Osteoblast (primary cell): ENCODE measurements around the gene OPCML. TPM values are rescaled to one million over a fixed set of nuclear protein-coding genes. Genes with fewer than 3 reads are reported as not detected.

Source experiments
- DNase-seq: peaks from one replicate; pipeline ENCODE4 v3.0.0; 2011; ENCODE audit warnings: low spot score, mixed read lengths; ENCODE audit not compliant: insufficient read length; ENCODE audit errors: missing footprints
- H2AFZ ChIP-seq: 2 replicates; pipeline ENCODE4 v1.6.0; 2011; ENCODE audit warnings: mild to moderate bottlenecking, low read length
- H3K27ac ChIP-seq: 2 replicates; pipeline ENCODE4 v1.5.1; 2011; ENCODE audit warnings: mild to moderate bottlenecking, low read depth, low read length, moderate library complexity
- H3K27me3 ChIP-seq: 2 replicates; pipeline ENCODE4 v1.6.0; 2012; ENCODE audit warnings: mild to moderate bottlenecking, control low read depth, inconsistent platforms, low read length, moderate library complexity; ENCODE audit not compliant: insufficient read depth
- H3K36me3 ChIP-seq: 2 replicates; pipeline ENCODE4 v1.5.1; 2011; ENCODE audit warnings: mild to moderate bottlenecking, low read length, control low read depth, moderate library complexity; ENCODE audit not compliant: insufficient read depth
- H3K4me1 ChIP-seq: 2 replicates; pipeline ENCODE4 v1.5.1; 2011; ENCODE audit warnings: mild to moderate bottlenecking, low read length, control low read depth, moderate library complexity; ENCODE audit not compliant: insufficient read depth
- H3K4me2 ChIP-seq: 2 replicates; pipeline ENCODE4 v1.6.0; 2011; ENCODE audit warnings: mild to moderate bottlenecking, low read length; ENCODE audit not compliant: insufficient read depth
- H3K4me3 ChIP-seq: fragments of 200-600 bp; sonication (generic); 3 replicates; pipeline ENCODE4 v1.5.1; 2012; ENCODE audit warnings: mild to moderate bottlenecking, low read length, inconsistent platforms; ENCODE audit not compliant: insufficient read depth
- H3K79me2 ChIP-seq: 2 replicates; pipeline ENCODE4 v1.6.0; 2012; ENCODE audit warnings: mild to moderate bottlenecking, low read length, control low read depth, inconsistent platforms; ENCODE audit not compliant: insufficient read depth
- H3K9me3 ChIP-seq: 2 replicates; pipeline ENCODE4 v1.5.1; 2011; ENCODE audit warnings: low read depth, low read length, control low read depth
- H4K20me1 ChIP-seq: 2 replicates; pipeline ENCODE4 v1.6.0; 2012; ENCODE audit warnings: mild to moderate bottlenecking, low read length, control low read depth; ENCODE audit not compliant: insufficient read depth
- total RNA-seq: library from RNA; depleted of rRNA; stranded (reverse); fragments of >200 nt; gene quantifications from 2 replicates; pipeline ENCODE4 v1.2.3, GENCODE V29; 2012
- TF ChIP-seq, protein P1 (sequence below): IDR thresholded peaks from 2 replicates; pipeline ENCODE4 v1.5.1; 2011; ENCODE audit warnings: mild to moderate bottlenecking, low read depth, low read length, moderate library complexity; ENCODE audit errors: extremely low read depth

Gene OPCML
- total RNA-seq, 1 donor = 0.36 TPM

- no peaks in the 10 kb centered on the region for H3K27me3 ChIP-seq
- H3K4me2 ChIP-seq = no peak overlapping the region
- no peaks in the 10 kb centered on the region for H3K36me3 ChIP-seq
- no peaks in the 10 kb centered on the region for H3K79me2 ChIP-seq
- H3K9me3 ChIP-seq = no peaks in the 10 kb centered on the region
- no peak overlapping the region for H3K4me3 ChIP-seq
- H3K4me1 ChIP-seq = no peaks in the 10 kb centered on the region
- H4K20me1 ChIP-seq = no peaks in the 10 kb centered on the region
- no peak overlapping the region for H3K27ac ChIP-seq
- no peak overlapping the region for H2AFZ ChIP-seq
- DNase-seq = no peak
- TF ChIP-seq, protein P1, sequence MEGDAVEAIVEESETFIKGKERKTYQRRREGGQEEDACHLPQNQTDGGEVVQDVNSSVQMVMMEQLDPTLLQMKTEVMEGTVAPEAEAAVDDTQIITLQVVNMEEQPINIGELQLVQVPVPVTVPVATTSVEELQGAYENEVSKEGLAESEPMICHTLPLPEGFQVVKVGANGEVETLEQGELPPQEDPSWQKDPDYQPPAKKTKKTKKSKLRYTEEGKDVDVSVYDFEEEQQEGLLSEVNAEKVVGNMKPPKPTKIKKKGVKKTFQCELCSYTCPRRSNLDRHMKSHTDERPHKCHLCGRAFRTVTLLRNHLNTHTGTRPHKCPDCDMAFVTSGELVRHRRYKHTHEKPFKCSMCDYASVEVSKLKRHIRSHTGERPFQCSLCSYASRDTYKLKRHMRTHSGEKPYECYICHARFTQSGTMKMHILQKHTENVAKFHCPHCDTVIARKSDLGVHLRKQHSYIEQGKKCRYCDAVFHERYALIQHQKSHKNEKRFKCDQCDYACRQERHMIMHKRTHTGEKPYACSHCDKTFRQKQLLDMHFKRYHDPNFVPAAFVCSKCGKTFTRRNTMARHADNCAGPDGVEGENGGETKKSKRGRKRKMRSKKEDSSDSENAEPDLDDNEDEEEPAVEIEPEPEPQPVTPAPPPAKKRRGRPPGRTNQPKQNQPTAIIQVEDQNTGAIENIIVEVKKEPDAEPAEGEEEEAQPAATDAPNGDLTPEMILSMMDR = no peak
Measured at GRCh38 chr11:133524488-133524887, 7.8 kb downstream of the OPCML start.

DNA sequence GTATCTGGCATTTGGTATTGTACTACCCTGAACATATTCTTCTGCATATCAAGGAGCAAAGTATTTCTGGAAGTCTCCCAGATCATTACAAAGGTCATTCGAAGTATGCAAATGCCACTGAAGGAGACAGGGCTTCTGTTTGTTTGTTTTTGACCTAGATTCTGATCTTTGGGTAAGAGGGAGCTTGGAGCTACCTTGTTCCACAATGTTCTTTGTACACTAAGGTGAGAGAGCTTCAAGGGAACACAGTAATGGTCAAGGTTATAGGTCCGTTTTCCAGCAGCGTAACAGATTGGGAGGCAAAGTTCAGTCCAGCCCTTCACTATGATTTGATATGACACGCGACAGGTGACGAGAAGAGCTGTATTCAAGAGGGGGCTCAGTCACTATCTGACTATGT is 10.0 kb downstream of the OPCML start:
- H4K20me1 ChIP-seq = no peaks in the 10 kb centered on the region
- H3K27ac ChIP-seq = no peak overlapping the region
- H3K4me2 ChIP-seq = no peak overlapping the region
- H3K9me3 ChIP-seq = no peaks in the 10 kb centered on the region
- TF ChIP-seq, protein P1 = no peak
- H3K79me2 ChIP-seq = no peaks in the 10 kb centered on the region
- no peak for DNase-seq
- H3K4me1 ChIP-seq = no peaks in the 10 kb centered on the region
- no peak overlapping the region for H2AFZ ChIP-seq
- no peak overlapping the region for H3K4me3 ChIP-seq
- no peaks in the 10 kb centered on the region for H3K27me3 ChIP-seq
- H3K36me3 ChIP-seq = no peaks in the 10 kb centered on the region

DNA sequence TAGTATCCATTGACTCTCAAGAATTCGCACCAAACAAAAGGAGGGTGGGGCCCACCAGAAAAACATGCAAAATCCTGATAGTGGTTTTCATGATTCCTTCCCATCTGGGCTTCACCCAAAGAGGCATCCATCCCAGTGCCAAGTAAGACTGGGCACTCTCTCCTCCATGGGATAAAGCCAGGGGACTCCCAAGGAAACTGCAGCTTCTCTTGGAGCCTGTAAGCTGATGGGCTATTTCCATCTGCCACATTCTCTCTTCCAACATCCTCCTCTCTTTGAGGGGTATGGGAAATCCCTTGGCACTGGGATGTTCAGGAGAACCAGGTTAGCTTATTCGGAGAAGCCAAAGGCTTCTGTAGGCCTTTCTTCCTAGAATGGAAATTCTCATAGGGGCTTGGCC is 10.8 kb downstream of the OPCML start:
- Histone ChIP-seq H3K4me3 (no peak overlapping the region), H2AFZ (no peak overlapping the region), H3K27me3 (no peaks in the 10 kb centered on the region), H3K36me3 (no peaks in the 10 kb centered on the region), H3K4me2 (no peak overlapping the region), H4K20me1 (no peaks in the 10 kb centered on the region), H3K9me3 (no peaks in the 10 kb centered on the region), H3K27ac (no peak overlapping the region), H3K4me1 (no peaks in the 10 kb centered on the region), H3K79me2 (no peaks in the 10 kb centered on the region)
- TF ChIP-seq, protein P1 = no peak
- DNase-seq = no peak

DNA sequence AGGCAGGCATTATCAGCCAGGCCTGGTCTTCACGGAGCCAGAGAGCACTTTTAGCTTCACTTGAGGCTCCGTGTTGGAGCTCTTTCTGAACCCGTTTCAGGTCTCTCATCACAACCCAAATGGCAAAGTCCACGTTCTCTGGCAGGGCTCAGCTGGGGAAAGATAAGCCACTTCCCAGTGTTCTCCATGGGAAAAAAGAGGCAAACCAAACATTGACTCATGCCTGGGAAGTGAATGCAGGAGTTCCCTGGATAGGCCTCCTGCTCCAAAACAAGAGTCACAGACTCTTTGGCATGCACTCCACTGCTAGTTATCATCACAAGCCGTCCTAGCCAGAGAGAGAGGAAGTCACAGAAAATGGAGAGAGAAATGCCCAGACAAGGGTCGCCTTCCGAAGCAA is 11.6 kb downstream of the OPCML start:
- Histone ChIP-seq H3K4me1 (no peaks in the 10 kb centered on the region), H4K20me1 (no peaks in the 10 kb centered on the region), H3K9me3 (no peaks in the 10 kb centered on the region), H2AFZ (no peak overlapping the region), H3K79me2 (no peaks in the 10 kb centered on the region), H3K27ac (no peak overlapping the region), H3K27me3 (no peaks in the 10 kb centered on the region), H3K4me3 (no peak overlapping the region), H3K36me3 (no peaks in the 10 kb centered on the region), H3K4me2 (no peak overlapping the region)
- peak; percentile 71 for DNase-seq
- TF ChIP-seq, protein P1 = no peak
